Measurements from ENCODE around the gene FOXN3.

FOXN3 gene

DNA sequence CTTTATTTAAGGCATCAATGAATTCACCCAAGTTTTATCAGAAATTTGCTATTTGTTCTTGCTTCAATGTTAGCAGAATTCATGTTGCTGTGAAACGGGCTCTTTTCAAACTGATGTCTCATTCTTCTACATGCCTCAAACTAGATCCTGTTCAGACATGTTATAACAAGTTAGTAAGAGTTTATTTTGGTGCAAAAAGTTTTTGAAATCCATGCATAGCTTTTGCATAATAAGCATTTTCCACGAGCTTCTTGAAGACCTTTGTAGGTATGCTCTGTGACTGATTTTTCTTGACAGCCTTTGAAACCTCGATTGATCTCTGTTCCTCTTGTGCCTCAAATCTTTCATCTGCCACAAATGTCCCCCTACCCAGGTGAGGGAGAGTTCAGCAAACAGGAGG is 275.2 kb downstream of the FOXN3 start:
- CTCF ChIA-PET, result no interaction called here
- no peaks in the 10 kb centered on the region for H3K36me3 ChIP-seq (ENCODE audit: control insufficient read depth in 4 of 4, insufficient read depth in 4 of 4, low read length in 3 of 4)
- 84% methylated on average over 2 of the region's 3 CpGs for WGBS (ENCODE audit: insufficient coverage)
- peaks cover 0 to 6% (median 4%) of the 10 kb centered on the region in 5 experiments for H3K9me3 ChIP-seq (ENCODE audit: control extremely low read depth in 1 of 5, control insufficient read depth in 4 of 5, insufficient read depth in 2 of 5, low read depth in 1 of 5, low read length in 4 of 5)
- H3K27ac ChIP-seq (ENCODE audit: insufficient read depth in 1 of 2, low read depth in 1 of 2, low read length in 2 of 2, poor library complexity in 1 of 2, severe bottlenecking in 2 of 2), result no peak overlapping the region
- H3K4me3 ChIP-seq (ENCODE audit: control insufficient read depth in 1 of 7, extremely low read depth in 1 of 7, insufficient read depth in 4 of 7, low read depth in 2 of 7, low read length in 6 of 7), result no peak overlapping the region
- H3K27me3 ChIP-seq (replicated peaks in 2 of 5; ENCODE audit: control insufficient read depth in 4 of 5, insufficient read depth in 5 of 5, low read length in 4 of 5), result no peaks in the 10 kb centered on the region
- no peak for DNase-seq
- H3K4me1 ChIP-seq (ENCODE audit: control extremely low read depth in 1 of 4, control insufficient read depth in 4 of 4, insufficient read depth in 4 of 4, low read length in 3 of 4), result peaks cover 0 to 5% (median 0%) of the 10 kb centered on the region in 4 experiments
- POLR2A ChIA-PET, result no interaction called here

- H3K27ac ChIP-seq (ENCODE audit: insufficient read depth in 1 of 2, low read depth in 1 of 2, low read length in 2 of 2, poor library complexity in 1 of 2, severe bottlenecking in 2 of 2), result no peak overlapping the region
- no peak overlapping the region for H3K4me3 ChIP-seq (ENCODE audit: control insufficient read depth in 1 of 7, extremely low read depth in 1 of 7, insufficient read depth in 4 of 7, low read depth in 2 of 7, low read length in 6 of 7)
- peaks cover 0 to 20% (median 6%) of the 10 kb centered on the region in 5 experiments for H3K9me3 ChIP-seq (ENCODE audit: control extremely low read depth in 1 of 5, control insufficient read depth in 4 of 5, insufficient read depth in 2 of 5, low read depth in 1 of 5, low read length in 4 of 5)
- no peaks in the 10 kb centered on the region for H3K27me3 ChIP-seq (replicated peaks in 2 of 5; ENCODE audit: control insufficient read depth in 4 of 5, insufficient read depth in 5 of 5, low read length in 4 of 5)
- DNase-seq, result peak; percentile 4 to 35 (median 27)
- CTCF ChIA-PET, result no interaction called here
- H3K4me1 ChIP-seq (ENCODE audit: control extremely low read depth in 1 of 4, control insufficient read depth in 4 of 4, insufficient read depth in 4 of 4, low read length in 3 of 4), result peaks cover 0 to 5% (median 0%) of the 10 kb centered on the region in 4 experiments
- WGBS (ENCODE audit: insufficient coverage), result 71% methylated on average over 4 of the region's 5 CpGs
- POLR2A ChIA-PET, result no interaction called here
- no peaks in the 10 kb centered on the region for H3K36me3 ChIP-seq (ENCODE audit: control insufficient read depth in 4 of 4, insufficient read depth in 4 of 4, low read length in 3 of 4)
Observed at GRCh38 chr14:89140326-89140725, 276.7 kb downstream of the FOXN3 start.

- Histone ChIP-seq H3K27me3 (replicated peaks in 2 of 5; ENCODE audit: control insufficient read depth in 4 of 5, insufficient read depth in 5 of 5, low read length in 4 of 5) (no peaks in the 10 kb centered on the region), H3K9me3 (ENCODE audit: control extremely low read depth in 1 of 5, control insufficient read depth in 4 of 5, insufficient read depth in 2 of 5, low read depth in 1 of 5, low read length in 4 of 5) (peaks cover 0 to 27% (median 6%) of the 10 kb centered on the region in 5 experiments), H3K27ac (ENCODE audit: insufficient read depth in 1 of 2, low read depth in 1 of 2, low read length in 2 of 2, poor library complexity in 1 of 2, severe bottlenecking in 2 of 2) (no peak overlapping the region), H3K4me1 (ENCODE audit: control extremely low read depth in 1 of 4, control insufficient read depth in 4 of 4, insufficient read depth in 4 of 4, low read length in 3 of 4) (peaks cover 0 to 5% (median 0%) of the 10 kb centered on the region in 4 experiments), H3K36me3 (ENCODE audit: control insufficient read depth in 4 of 4, insufficient read depth in 4 of 4, low read length in 3 of 4) (no peaks in the 10 kb centered on the region), H3K4me3 (ENCODE audit: control insufficient read depth in 1 of 7, extremely low read depth in 1 of 7, insufficient read depth in 4 of 7, low read depth in 2 of 7, low read length in 6 of 7) (no peak overlapping the region)
- WGBS (ENCODE audit: insufficient coverage), result 95% methylated on average over 14 of the region's 14 CpGs
- POLR2A ChIA-PET, result interaction anchor here (0.7 kb wide), 1 partner anchor 28 kb away, joined by 6 read pairs; no protein-coding TSS in a partner anchor
- CTCF ChIA-PET, result no interaction called here
- DNase-seq, result no peak
Observed at GRCh38 chr14:89139404-89140247, 277.4 kb downstream of the FOXN3 start.

GRCh38 chr14:89138846-89139245 is 278.2 kb downstream of the FOXN3 start:
- Histone ChIP-seq H3K4me1 (ENCODE audit: control extremely low read depth in 1 of 4, control insufficient read depth in 4 of 4, insufficient read depth in 4 of 4, low read length in 3 of 4) (peaks cover 0 to 5% (median 0%) of the 10 kb centered on the region in 4 experiments), H3K27ac (ENCODE audit: insufficient read depth in 1 of 2, low read depth in 1 of 2, low read length in 2 of 2, poor library complexity in 1 of 2, severe bottlenecking in 2 of 2) (no peak overlapping the region), H3K27me3 (replicated peaks in 2 of 5; ENCODE audit: control insufficient read depth in 4 of 5, insufficient read depth in 5 of 5, low read length in 4 of 5) (no peaks in the 10 kb centered on the region), H3K9me3 (ENCODE audit: control extremely low read depth in 1 of 5, control insufficient read depth in 4 of 5, insufficient read depth in 2 of 5, low read depth in 1 of 5, low read length in 4 of 5) (peaks cover 0 to 28% (median 6%) of the 10 kb centered on the region in 5 experiments), H3K4me3 (ENCODE audit: control insufficient read depth in 1 of 7, extremely low read depth in 1 of 7, insufficient read depth in 4 of 7, low read depth in 2 of 7, low read length in 6 of 7) (no peak overlapping the region), H3K36me3 (ENCODE audit: control insufficient read depth in 4 of 4, insufficient read depth in 4 of 4, low read length in 3 of 4) (no peaks in the 10 kb centered on the region)
- DNase-seq, result no peak
- WGBS (ENCODE audit: insufficient coverage), result 100% methylated on average over 6 of the region's 7 CpGs
- ChIA-PET CTCF (no interaction called here), POLR2A (interaction anchor here (0.7 kb wide), 1 partner anchor 27 kb away, joined by 6 read pairs; no protein-coding TSS in a partner anchor)

- no peak overlapping the region for H3K4me3 ChIP-seq (ENCODE audit: control insufficient read depth in 1 of 7, extremely low read depth in 1 of 7, insufficient read depth in 4 of 7, low read depth in 2 of 7, low read length in 6 of 7)
- H3K27me3 ChIP-seq (replicated peaks in 2 of 5; ENCODE audit: control insufficient read depth in 4 of 5, insufficient read depth in 5 of 5, low read length in 4 of 5), result no peaks in the 10 kb centered on the region
- peak; percentile 5 to 50 (median 48) for DNase-seq
- no peak overlapping the region for H3K27ac ChIP-seq (ENCODE audit: insufficient read depth in 1 of 2, low read depth in 1 of 2, low read length in 2 of 2, poor library complexity in 1 of 2, severe bottlenecking in 2 of 2)
- 56% methylated on average over 7 of the region's 7 CpGs for WGBS (ENCODE audit: insufficient coverage)
- ChIA-PET CTCF (no interaction called here), POLR2A (no interaction called here)
- H3K4me1 ChIP-seq (ENCODE audit: control extremely low read depth in 1 of 4, control insufficient read depth in 4 of 4, insufficient read depth in 4 of 4, low read length in 3 of 4), result peaks cover 0 to 5% (median 0%) of the 10 kb centered on the region in 4 experiments
- peaks cover 0 to 28% (median 6%) of the 10 kb centered on the region in 5 experiments for H3K9me3 ChIP-seq (ENCODE audit: control extremely low read depth in 1 of 5, control insufficient read depth in 4 of 5, insufficient read depth in 2 of 5, low read depth in 1 of 5, low read length in 4 of 5)
- H3K36me3 ChIP-seq (ENCODE audit: control insufficient read depth in 4 of 4, insufficient read depth in 4 of 4, low read length in 3 of 4), result no peaks in the 10 kb centered on the region
Observed at GRCh38 chr14:89137526-89138163, 279.4 kb downstream of the FOXN3 start.

GRCh38 chr14:89136587-89136986 is 280.4 kb downstream of the FOXN3 start:
- Histone ChIP-seq H3K36me3 (ENCODE audit: control insufficient read depth in 4 of 4, insufficient read depth in 4 of 4, low read length in 3 of 4) (no peaks in the 10 kb centered on the region), H3K27ac (ENCODE audit: insufficient read depth in 1 of 2, low read depth in 1 of 2, low read length in 2 of 2, poor library complexity in 1 of 2, severe bottlenecking in 2 of 2) (no peak overlapping the region), H3K4me1 (ENCODE audit: control extremely low read depth in 1 of 4, control insufficient read depth in 4 of 4, insufficient read depth in 4 of 4, low read length in 3 of 4) (peaks cover 0 to 5% (median 0%) of the 10 kb centered on the region in 4 experiments), H3K4me3 (ENCODE audit: control insufficient read depth in 1 of 7, extremely low read depth in 1 of 7, insufficient read depth in 4 of 7, low read depth in 2 of 7, low read length in 6 of 7) (no peak overlapping the region), H3K27me3 (replicated peaks in 2 of 5; ENCODE audit: control insufficient read depth in 4 of 5, insufficient read depth in 5 of 5, low read length in 4 of 5) (no peaks in the 10 kb centered on the region), H3K9me3 (ENCODE audit: control extremely low read depth in 1 of 5, control insufficient read depth in 4 of 5, insufficient read depth in 2 of 5, low read depth in 1 of 5, low read length in 4 of 5) (peaks cover 0 to 28% (median 6%) of the 10 kb centered on the region in 5 experiments)
- WGBS (ENCODE audit: insufficient coverage), result 100% methylated on average over 1 of the region's 3 CpGs
- POLR2A ChIA-PET, result no interaction called here
- no peak for DNase-seq
- CTCF ChIA-PET, result no interaction called here

DNA sequence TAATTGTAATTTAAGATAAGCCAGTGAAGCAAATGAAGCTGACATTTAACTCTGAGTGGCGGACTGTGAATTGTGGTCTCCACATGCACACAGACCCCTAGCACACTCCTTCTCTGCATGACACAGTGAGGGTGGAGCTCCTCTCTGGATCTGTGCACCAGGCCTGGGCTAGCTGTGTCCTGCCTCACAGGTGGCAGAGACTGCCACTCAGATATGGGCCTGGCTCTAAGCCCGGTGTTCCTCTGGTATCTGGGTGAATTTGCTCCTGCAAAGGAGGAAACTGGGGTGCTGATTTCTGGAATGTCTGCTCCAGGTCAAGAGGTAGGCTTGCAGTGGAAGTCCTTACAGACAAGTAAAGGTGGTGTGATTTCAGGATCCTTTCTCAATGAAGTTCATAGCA is 282.4 kb downstream of the FOXN3 start:
- no peak overlapping the region for H3K27ac ChIP-seq (ENCODE audit: insufficient read depth in 1 of 2, low read depth in 1 of 2, low read length in 2 of 2, poor library complexity in 1 of 2, severe bottlenecking in 2 of 2)
- no peak for DNase-seq
- peaks cover 0 to 28% (median 6%) of the 10 kb centered on the region in 5 experiments for H3K9me3 ChIP-seq (ENCODE audit: control extremely low read depth in 1 of 5, control insufficient read depth in 4 of 5, insufficient read depth in 2 of 5, low read depth in 1 of 5, low read length in 4 of 5)
- no peaks in the 10 kb centered on the region for H3K36me3 ChIP-seq (ENCODE audit: control insufficient read depth in 4 of 4, insufficient read depth in 4 of 4, low read length in 3 of 4)
- CTCF ChIA-PET, result no interaction called here
- no peak overlapping the region for H3K4me3 ChIP-seq (ENCODE audit: control insufficient read depth in 1 of 7, extremely low read depth in 1 of 7, insufficient read depth in 4 of 7, low read depth in 2 of 7, low read length in 6 of 7)
- POLR2A ChIA-PET, result no interaction called here
- peaks cover 0 to 5% (median 0%) of the 10 kb centered on the region in 4 experiments for H3K4me1 ChIP-seq (ENCODE audit: control extremely low read depth in 1 of 4, control insufficient read depth in 4 of 4, insufficient read depth in 4 of 4, low read length in 3 of 4)
- 95% methylated on average over 2 of the region's 2 CpGs for WGBS (ENCODE audit: insufficient coverage)
- H3K27me3 ChIP-seq (replicated peaks in 2 of 5; ENCODE audit: control insufficient read depth in 4 of 5, insufficient read depth in 5 of 5, low read length in 4 of 5), result no peaks in the 10 kb centered on the region

All from common myeloid progenitor, CD34-positive (primary cell).